GM12878 (cell line): ENCODE data around the gene RIPOR3. TPM values are rescaled to one million over a fixed set of nuclear protein-coding genes. Genes with fewer than 3 reads are reported as not detected.

Experiments
- ATAC-seq: fragments of 200-7000 bp; cut with Tn5 transposase; 3 replicates; pipeline ENCODE4 v1.9.1; 2020; ENCODE audit warnings: mild to moderate bottlenecking, moderate library complexity
- BruUV-seq: library from RNA; stranded (reverse); fragments of 400-500 nt; replicated peaks from 2 replicates; lab custom pipeline; 2021; lab: Mats Ljungman, UMichigan
- CTCF ChIA-PET: fragments of 300-600 bp; sonication (Branson Sonifier 250); formaldehyde crosslinking; extraction: SDS; loops from one replicate; lab custom pipeline; 2021; ENCODE audit warnings: inconsistent platforms; lab: Yijun Ruan, JAX
- POLR2A ChIA-PET: fragments of 350-600 bp; formaldehyde crosslinking; extraction: SDS; loops from one replicate; lab custom pipeline; 2021; ENCODE audit warnings: inconsistent platforms; lab: Charles Lee
- RAD21 ChIA-PET: fragments of 300-600 bp; sonication (Branson Sonifier 250); formaldehyde crosslinking; loops from one replicate; lab custom pipeline; 2023; ENCODE audit warnings: antibody characterized with exemption; ENCODE audit not compliant: unreplicated experiment; lab: Charles Lee
- SMC1A ChIA-PET: fragments of 300-600 bp; sonication (Branson Sonifier 250); formaldehyde crosslinking; loops from one replicate; lab custom pipeline; 2023; ENCODE audit not compliant: unreplicated experiment, uncharacterized antibody; lab: Charles Lee
- DNase-seq: peaks from one replicate; pipeline ENCODE4 v3.0.0-alpha.2; 2011; ENCODE audit warnings: low read depth, low spot score
- FAIRE-seq: peaks from 3 replicates; lab custom pipeline; 2011; peaks lifted over from hg19 to GRCh38; lab: Jason Lieb, UNC
- H2AFZ ChIP-seq: 2 replicates; pipeline ENCODE4 v1.6.0; 2011; ENCODE audit warnings: low read depth, low read length, control low read depth; ENCODE audit not compliant: control insufficient read depth
- H3K27ac ChIP-seq: 2 replicates; pipeline ENCODE4 v1.5.1; 2011; ENCODE audit warnings: control low read depth; ENCODE audit not compliant: control insufficient read depth, insufficient read depth
- H3K27me3 ChIP-seq, 2 experiments: replicated peaks in 1 of 2; 2 replicates each; pipeline versions ENCODE4 v1.6.0 to v1.6.1; 2011; ENCODE audit warnings: low read length in 1 of 2; ENCODE audit not compliant: control insufficient read depth in 2 of 2, insufficient read depth in 2 of 2
- H3K36me3 ChIP-seq, 2 experiments: 2 replicates each; pipeline ENCODE4 v1.5.1; 2011; ENCODE audit warnings: low read length in 1 of 2; ENCODE audit not compliant: control insufficient read depth in 2 of 2, insufficient read depth in 2 of 2
- H3K4me1 ChIP-seq: 2 replicates; pipeline ENCODE4 v1.6.1; 2011; ENCODE audit warnings: mild to moderate bottlenecking, low read length, moderate library complexity, mixed read lengths; ENCODE audit not compliant: control insufficient read depth, insufficient read depth
- H3K4me2 ChIP-seq: 2 replicates; pipeline ENCODE4 v1.6.0; 2011; ENCODE audit warnings: control low read depth; ENCODE audit not compliant: control insufficient read depth, insufficient read depth
- H3K4me3 ChIP-seq: fragments of 200-600 bp; sonication (generic); 2 replicates; pipeline ENCODE4 v1.5.1; 2016
- H3K79me2 ChIP-seq: 2 replicates; pipeline ENCODE4 v1.6.0; 2011; ENCODE audit warnings: low read length; ENCODE audit not compliant: control insufficient read depth, insufficient read depth
- H3K9ac ChIP-seq: 2 replicates; pipeline ENCODE4 v1.8.0; 2011; ENCODE audit warnings: low read length, control low read depth, mixed read lengths; ENCODE audit not compliant: control insufficient read depth, insufficient read depth
- H3K9me3 ChIP-seq: replicated peaks from 3 replicates; pipeline ENCODE4 v1.5.1; 2011; ENCODE audit warnings: mild to moderate bottlenecking, low read length; ENCODE audit not compliant: control insufficient read depth, insufficient read depth
- H4K20me1 ChIP-seq: 2 replicates; pipeline ENCODE4 v1.6.0; 2011; ENCODE audit not compliant: control insufficient read depth, insufficient read depth
- BCLAF1 ChIP-seq: fragments of 450-650 bp; IDR thresholded peaks from 2 replicates; pipeline ENCODE4 v1.6.1; 2017; ENCODE audit warnings: antibody characterized with exemption, mild to moderate bottlenecking, moderate library complexity
- FOXM1 ChIP-seq: IDR thresholded peaks from 2 replicates; pipeline ENCODE4 v1.6.1; 2012; ENCODE audit warnings: low read depth, mild to moderate bottlenecking, inconsistent platforms, low read length, moderate library complexity
- NFXL1 ChIP-seq: fragments of 450-650 bp; IDR thresholded peaks from 2 replicates; pipeline ENCODE4 v1.6.1; 2017; ENCODE audit warnings: antibody characterized with exemption, mild to moderate bottlenecking, borderline replicate concordance
- NR2C2 ChIP-seq: IDR thresholded peaks from 2 replicates; pipeline ENCODE4 v1.6.1; 2011; ENCODE audit warnings: borderline replicate concordance, low read depth; ENCODE audit not compliant: control insufficient read depth, insufficient read length
- TCF3 ChIP-seq: IDR thresholded peaks from 2 replicates; pipeline ENCODE4 v1.6.1; 2012; ENCODE audit warnings: low read depth, mild to moderate bottlenecking, low read length, borderline replicate concordance; ENCODE audit not compliant: insufficient read depth
- WGBS: methylation state at CpG from one replicate; pipeline ENCODE4 v1.1.6; 2016; ENCODE audit warnings: low lambda C conversion rate; ENCODE audit not compliant: insufficient replicate concordance, insufficient coverage; ENCODE audit errors: missing lambda C conversion rate; 5-methylcytosine and 5-hydroxymethylcytosine counted together
- in situ Hi-C: fragments of 300-500 bp; cut with MboI; formaldehyde crosslinking; loops from 9 replicates; pipeline ENCODE4 v1.14.3; 2018; ENCODE audit warnings: mixed read lengths
- intact Hi-C: fragments of 100-400 bp; cut with micrococcal nuclease; formaldehyde crosslinking; loops from one replicate; pipeline ENCODE4 v1.14.2; 2022; ENCODE audit not compliant: unreplicated experiment
- polyA plus RNA-seq, 11 experiments: library from polyadenylated mRNA; depleted of rRNA in 4 of 11; unstranded in 6 of 11; stranded (reverse) in 5 of 11; fragments of >200 nt; fragmentation: Nextera tagmentation in 4 of 11; fragmentation: Illumina TruSeq in 1 of 11; extraction: Ambion mirVana in 4 of 11; extraction: Trizol in 1 of 11; gene quantifications; 1 replicate in 1 of 11; 2 replicates in 10 of 11; pipeline versions ENCODE4 v1.2.1 to v1.2.3, GENCODE V29; 2011 to 2016; ENCODE audit warnings: inconsistent platforms in 2 of 11, missing spikeins in 2 of 11, low read depth in 1 of 11
- total RNA-seq, 4 experiments: library from RNA; depleted of rRNA in 3 of 4; stranded (reverse); fragments of >200 nt in 3 of 4; fragmentation: Illumina TruSeq in 1 of 4; extraction: Trizol in 1 of 4; gene quantifications; 2 replicates each; pipeline versions ENCODE4 v1.2.1 to v1.2.3, GENCODE V29; 2013 to 2021

RIPOR3 gene
- total and polyA plus RNA-seq, 10 of the 15 experiments (the other 5 are each of a cell fraction or from before 2014, with no cell fraction given), result 0.04 to 0.55 (median 0.12) TPM; not detected in 6

GRCh38 chr20:50537546-50538201, 153.7 kb downstream of the RIPOR3 start:
- ChIA-PET RAD21 (interaction anchor here (0.6 to 2.5 kb wide), 6 partner anchors 12 to 1257 kb away, joined by 3 to 10 read pairs (median 4); no protein-coding TSS in a partner anchor), SMC1A (interaction anchor here (0.9 to 95.1 kb wide), 3 partner anchors 8 to 440 kb away, joined by 3 to 2799 read pairs (median 2799); partner anchors contain the start of gene PTPN1), CTCF (interaction anchor here (0.9 to 2.6 kb wide), 7 partner anchors 8 to 256 kb away, joined by 3 to 8 read pairs (median 3); no protein-coding TSS in a partner anchor), POLR2A (interaction anchor here (0.5 to 3.1 kb wide), 10 partner anchors 8 to 852 kb away, joined by 3 to 13 read pairs (median 6); no protein-coding TSS in a partner anchor)
- Histone ChIP-seq H3K4me3 (peak overlapping the region; percentile 15; the same call in 1 of the 2 replicates), H2AFZ (no peak overlapping the region), H3K36me3 (peaks cover 3% of the 10 kb centered on the region in 2 experiments; a peak in 3 of 4 replicates), H3K4me2 (peak overlapping the region; percentile 15; the same call in 1 of the 2 replicates), H3K9ac (no peak overlapping the region), H3K27me3 (no peaks in the 10 kb centered on the region), H4K20me1 (no peaks in the 10 kb centered on the region), H3K79me2 (peaks cover 90% of the 10 kb centered on the region), H3K27ac (peak overlapping the region; percentile 54), H3K9me3 (peaks cover 13% of the 10 kb centered on the region; the same call in 2 of the 3 replicates), H3K4me1 (peaks cover 41% of the 10 kb centered on the region)
- ATAC-seq (peak; percentile 11; the same call in 2 of the 3 replicates), FAIRE-seq (no peak), DNase-seq (no peak)
- in situ Hi-C loops, result no loop called here
- TF ChIP-seq NFXL1 (no peak), TCF3 (no peak), NR2C2 (no peak), FOXM1 (no peak), BCLAF1 (no peak)
- WGBS, result 21% methylated on average over 7 of the region's 7 CpGs
- BruUV-seq, result no TSS peak
- intact Hi-C loops, result no loop called here
